ENCODE data around the gene GIGYF1. TPM values are rescaled to one million over a fixed set of nuclear protein-coding genes. Genes with fewer than 3 reads are reported as not detected.
A peak's percentile ranks its signal among the peaks of the same experiment; 100 is the strongest.

The GIGYF1 gene
- total RNA-seq, 2 donors from 2014 or later: 37.0 to 82.2 TPM

DNA sequence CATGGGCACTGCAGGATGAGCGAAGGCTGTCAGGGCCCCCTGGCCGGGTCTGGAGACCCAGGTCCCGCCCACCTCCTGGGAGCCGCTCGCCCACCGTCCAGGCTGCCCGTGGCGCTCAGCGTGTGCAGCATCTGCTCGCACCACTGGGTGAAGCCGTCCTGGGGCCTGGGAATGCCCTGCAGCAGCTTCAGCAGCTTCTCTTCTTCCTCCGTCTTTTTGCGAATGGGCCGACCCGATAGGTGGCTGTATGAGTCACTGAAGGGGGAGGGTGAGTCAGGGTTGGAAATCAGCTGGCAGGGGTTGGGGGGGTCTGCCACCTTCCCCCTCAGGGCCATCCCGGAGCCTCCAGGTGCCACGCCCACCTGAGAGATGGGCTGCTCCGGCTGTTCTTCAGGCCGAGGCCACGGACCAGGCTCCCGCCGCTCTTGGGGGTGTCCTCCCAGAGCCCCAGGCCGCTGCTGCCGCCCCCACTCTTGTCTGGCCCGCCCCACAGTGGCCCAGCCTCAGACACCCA, 11.8 kb downstream of the GIGYF1 start:
- 65% methylated on average over 25 of the region's 25 CpGs for WGBS
- H3K4me1 ChIP-seq (replicated peaks): peaks cover 17% of the 10 kb centered on the region
- H3K27me3 ChIP-seq (replicated peaks; ENCODE audit: insufficient read depth): no peaks in the 10 kb centered on the region
- DNase-seq (ENCODE audit: low spot score): no peak
- peaks cover 27 to 60% of the 10 kb centered on the region in 2 donors for H3K36me3 ChIP-seq
- H3K4me3 ChIP-seq: no peak overlapping the region
- H3K27ac ChIP-seq: no peak overlapping the region
- TF ChIP-seq, protein P1, sequence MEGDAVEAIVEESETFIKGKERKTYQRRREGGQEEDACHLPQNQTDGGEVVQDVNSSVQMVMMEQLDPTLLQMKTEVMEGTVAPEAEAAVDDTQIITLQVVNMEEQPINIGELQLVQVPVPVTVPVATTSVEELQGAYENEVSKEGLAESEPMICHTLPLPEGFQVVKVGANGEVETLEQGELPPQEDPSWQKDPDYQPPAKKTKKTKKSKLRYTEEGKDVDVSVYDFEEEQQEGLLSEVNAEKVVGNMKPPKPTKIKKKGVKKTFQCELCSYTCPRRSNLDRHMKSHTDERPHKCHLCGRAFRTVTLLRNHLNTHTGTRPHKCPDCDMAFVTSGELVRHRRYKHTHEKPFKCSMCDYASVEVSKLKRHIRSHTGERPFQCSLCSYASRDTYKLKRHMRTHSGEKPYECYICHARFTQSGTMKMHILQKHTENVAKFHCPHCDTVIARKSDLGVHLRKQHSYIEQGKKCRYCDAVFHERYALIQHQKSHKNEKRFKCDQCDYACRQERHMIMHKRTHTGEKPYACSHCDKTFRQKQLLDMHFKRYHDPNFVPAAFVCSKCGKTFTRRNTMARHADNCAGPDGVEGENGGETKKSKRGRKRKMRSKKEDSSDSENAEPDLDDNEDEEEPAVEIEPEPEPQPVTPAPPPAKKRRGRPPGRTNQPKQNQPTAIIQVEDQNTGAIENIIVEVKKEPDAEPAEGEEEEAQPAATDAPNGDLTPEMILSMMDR (IDR thresholded peaks at IDR 0.05): no peak
- no peak for TF ChIP-seq POLR2A (IDR thresholded peaks at IDR 0.05)
- no peak for TF ChIP-seq POLR2AphosphoS5 (IDR thresholded peaks at IDR 0.05)
- no peaks in the 10 kb centered on the region for H3K9me3 ChIP-seq
- intact Hi-C loops (cut with DNase I): no loop called here

DNA sequence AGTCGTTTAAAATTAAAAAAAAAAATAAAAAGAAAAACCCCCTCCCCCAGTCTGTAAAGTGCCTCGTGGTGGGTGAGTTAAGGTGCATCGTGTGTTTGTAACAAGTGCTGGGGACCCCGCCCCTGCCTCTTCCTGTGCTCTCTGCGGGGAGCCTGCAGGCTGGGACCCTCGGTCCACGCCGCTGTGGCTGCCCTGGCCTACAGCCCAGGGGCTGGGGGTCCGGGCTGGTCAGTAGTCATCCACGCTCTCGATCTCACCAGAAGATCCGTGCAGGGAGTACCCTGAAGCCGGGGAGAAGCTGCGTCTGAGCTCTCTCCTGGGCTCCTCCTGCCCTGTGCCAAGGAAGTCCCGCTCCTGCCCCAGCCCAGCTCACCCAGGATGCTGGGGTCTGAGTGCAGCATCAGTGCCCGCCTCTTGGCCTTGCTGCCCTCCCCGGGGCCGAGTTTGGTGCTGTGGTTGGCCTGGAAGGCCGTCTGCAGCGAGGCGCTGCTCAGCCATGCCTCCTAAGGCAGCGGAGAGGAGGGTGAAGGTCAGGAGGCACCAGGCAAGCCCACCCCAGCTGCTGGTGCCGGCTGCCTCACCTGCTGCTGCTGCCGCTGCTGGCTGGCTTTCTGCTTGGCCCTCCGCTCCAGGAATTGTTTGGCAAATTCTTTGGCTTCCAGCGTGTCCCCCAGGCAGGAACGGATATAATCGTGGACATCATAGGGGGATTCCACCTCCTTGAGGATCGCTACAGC, 12.4 kb downstream of the GIGYF1 start:
- Histone ChIP-seq H3K36me3 (peaks cover 25 to 60% of the 10 kb centered on the region in 2 donors), H3K4me1 (replicated peaks) (peaks cover 17% of the 10 kb centered on the region), H3K9me3 (no peaks in the 10 kb centered on the region), H3K4me3 (no peak overlapping the region), H3K27me3 (replicated peaks; ENCODE audit: insufficient read depth) (no peaks in the 10 kb centered on the region), H3K27ac (no peak overlapping the region)
- intact Hi-C loops (cut with DNase I): no loop called here
- DNase-seq (ENCODE audit: low spot score): no peak
- whole genome bisulfite sequencing: 66% methylated on average over 22 of the region's 29 CpGs
- TF ChIP-seq POLR2AphosphoS5 (IDR thresholded peaks at IDR 0.05) (no peak), POLR2A (IDR thresholded peaks at IDR 0.05) (no peak)
- TF ChIP-seq, protein P1 (IDR thresholded peaks at IDR 0.05): no peak

DNA sequence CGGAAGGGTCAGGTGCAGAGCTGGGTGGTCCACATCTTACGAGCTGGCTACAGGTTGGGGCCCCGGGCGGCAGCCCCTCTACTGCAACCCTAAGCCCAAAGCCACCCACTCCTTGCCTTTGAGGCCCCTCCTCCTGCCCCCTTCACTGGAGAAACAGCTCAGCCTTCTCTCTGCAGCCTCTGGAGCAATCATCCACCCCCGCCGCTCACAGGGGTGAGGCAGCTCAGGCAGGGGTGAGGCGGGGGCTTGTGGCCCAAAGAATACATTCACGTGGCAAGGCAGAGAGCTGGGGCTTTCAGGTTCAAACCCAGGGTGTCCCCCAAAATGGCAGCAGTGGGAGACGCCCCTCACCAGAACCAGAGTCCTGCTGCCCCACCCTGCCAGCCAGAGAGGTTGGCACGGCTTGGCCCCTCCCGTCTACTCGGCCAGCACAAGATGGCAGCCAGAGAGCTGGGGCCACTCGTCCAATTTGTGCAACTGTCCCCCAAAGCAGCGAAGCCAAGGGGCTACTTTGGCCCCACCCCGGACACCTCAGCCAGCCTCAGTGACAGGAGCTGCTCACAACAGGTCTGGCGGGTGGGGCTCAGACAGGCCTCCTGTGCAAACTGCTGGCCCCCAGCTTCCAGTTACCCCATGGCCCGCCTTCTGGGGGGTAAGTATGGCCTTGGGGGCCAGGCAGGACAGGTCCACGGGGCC, 13.3 kb downstream of the GIGYF1 start:
- Histone ChIP-seq H3K9me3 (no peaks in the 10 kb centered on the region), H3K36me3 (peaks cover 19 to 52% of the 10 kb centered on the region in 2 donors), H3K27me3 (replicated peaks; ENCODE audit: insufficient read depth) (no peaks in the 10 kb centered on the region), H3K4me3 (no peak overlapping the region), H3K4me1 (replicated peaks) (peaks cover 17% of the 10 kb centered on the region), H3K27ac (peak overlapping the region in 1 of 2 donors; percentile 99)
- no peak for DNase-seq (ENCODE audit: low spot score)
- no peak for TF ChIP-seq POLR2A (IDR thresholded peaks at IDR 0.05)
- TF ChIP-seq, protein P1 (IDR thresholded peaks at IDR 0.05): no peak
- no peak for TF ChIP-seq POLR2AphosphoS5 (IDR thresholded peaks at IDR 0.05)
- WGBS: 80% methylated on average over 18 of the region's 18 CpGs
- intact Hi-C loops (cut with DNase I): no loop called here

DNA sequence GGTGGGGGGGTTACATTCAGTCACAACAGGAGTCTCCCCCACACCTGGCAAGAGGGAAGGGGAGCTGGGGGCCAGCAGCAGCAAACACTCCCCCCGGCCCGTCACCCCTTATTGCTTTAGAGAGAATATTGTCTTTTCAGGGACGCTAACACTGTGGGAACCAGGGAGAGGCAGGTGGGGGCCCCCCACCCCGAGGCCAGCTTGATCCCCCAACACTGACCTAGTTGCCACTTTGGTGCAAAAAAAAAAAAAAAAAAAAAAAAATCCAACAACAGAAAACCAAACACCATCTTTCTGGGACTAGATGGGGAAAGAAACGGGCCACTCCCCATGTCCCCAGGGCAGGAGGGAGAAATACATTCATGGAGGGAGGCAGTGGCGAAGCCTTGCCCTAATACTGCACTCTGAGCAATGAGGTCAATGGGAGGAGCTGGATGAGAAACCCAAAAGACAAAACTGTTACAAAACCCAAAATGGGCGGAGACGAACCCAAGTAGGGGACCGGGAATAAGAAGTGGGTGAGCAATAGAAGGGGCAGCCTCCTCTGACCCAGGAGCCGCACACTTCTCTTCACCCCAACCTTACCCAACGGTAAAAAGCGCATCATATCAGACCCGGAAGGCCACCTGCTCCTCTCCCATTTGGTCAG, 14.0 kb downstream of the GIGYF1 start:
- Histone ChIP-seq H3K36me3 (peaks cover 19 to 45% of the 10 kb centered on the region in 2 donors), H3K4me3 (no peak overlapping the region), H3K27ac (peak overlapping the region; percentile 99), H3K27me3 (replicated peaks; ENCODE audit: insufficient read depth) (no peaks in the 10 kb centered on the region), H3K4me1 (replicated peaks) (peaks cover 17% of the 10 kb centered on the region), H3K9me3 (no peaks in the 10 kb centered on the region)
- TF ChIP-seq POLR2AphosphoS5 (IDR thresholded peaks at IDR 0.05): no peak
- TF ChIP-seq POLR2A (IDR thresholded peaks at IDR 0.05): no peak
- TF ChIP-seq, protein P1 (IDR thresholded peaks at IDR 0.05): no peak
- no peak for DNase-seq (ENCODE audit: low spot score)
- intact Hi-C loops (cut with DNase I): loop anchor here (10.0 kb wide), 1 partner anchor 205 kb away; the partner anchor contains the start of gene TSC22D4
- 70% methylated on average over 13 of the region's 13 CpGs for WGBS
